GM06990 (cell line): Measurements from ENCODE around the gene ARMH1.

Experiments
- DNase-seq: peaks from one replicate; pipeline ENCODE4 v3.0.0-alpha.2; 2011; ENCODE audit not compliant: insufficient read length; ENCODE audit errors: extremely low read depth
- H3K27me3 ChIP-seq: replicated peaks from 2 replicates; pipeline ENCODE4 v1.6.0; 2011; ENCODE audit warnings: low read length; ENCODE audit not compliant: control insufficient read depth, insufficient read depth
- H3K36me3 ChIP-seq: 2 replicates; pipeline ENCODE4 v1.5.1; 2011; ENCODE audit warnings: low read length; ENCODE audit not compliant: control insufficient read depth, insufficient read depth
- H3K4me3 ChIP-seq: replicated peaks from 2 replicates; pipeline ENCODE4 v1.5.1; 2011; ENCODE audit warnings: low read depth, mild to moderate bottlenecking, control low read depth, low read length
- TF ChIP-seq, protein P1 (sequence below): IDR thresholded peaks from 2 replicates; pipeline ENCODE4 v1.5.1; 2011; ENCODE audit warnings: low read length, control low read depth, mild to moderate bottlenecking, inconsistent platforms; ENCODE audit not compliant: insufficient read depth, poor library complexity, severe bottlenecking

Gene ARMH1

DNA sequence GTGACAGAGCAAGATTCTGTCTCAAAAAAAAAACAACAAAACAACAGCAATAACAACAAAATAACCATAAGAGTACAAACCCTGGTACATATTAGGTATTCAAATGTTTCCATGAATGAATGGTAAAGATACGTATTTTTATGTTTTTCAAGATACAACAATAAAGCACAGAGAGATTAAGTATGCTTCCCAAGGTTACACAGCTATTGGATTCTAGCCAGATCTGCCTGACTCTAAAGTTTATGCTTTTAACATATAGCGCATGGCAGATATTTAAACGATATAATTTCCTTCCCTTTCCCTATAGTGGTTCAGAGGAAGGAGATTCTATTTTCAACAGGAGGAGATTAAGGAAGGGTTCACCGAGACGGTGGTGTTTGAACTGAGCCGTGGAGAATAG, 31.0 kb downstream of the ARMH1 start:
- no peaks in the 10 kb centered on the region for H3K36me3 ChIP-seq
- no peak for DNase-seq
- no peak overlapping the region for H3K4me3 ChIP-seq
- TF ChIP-seq, protein P1, sequence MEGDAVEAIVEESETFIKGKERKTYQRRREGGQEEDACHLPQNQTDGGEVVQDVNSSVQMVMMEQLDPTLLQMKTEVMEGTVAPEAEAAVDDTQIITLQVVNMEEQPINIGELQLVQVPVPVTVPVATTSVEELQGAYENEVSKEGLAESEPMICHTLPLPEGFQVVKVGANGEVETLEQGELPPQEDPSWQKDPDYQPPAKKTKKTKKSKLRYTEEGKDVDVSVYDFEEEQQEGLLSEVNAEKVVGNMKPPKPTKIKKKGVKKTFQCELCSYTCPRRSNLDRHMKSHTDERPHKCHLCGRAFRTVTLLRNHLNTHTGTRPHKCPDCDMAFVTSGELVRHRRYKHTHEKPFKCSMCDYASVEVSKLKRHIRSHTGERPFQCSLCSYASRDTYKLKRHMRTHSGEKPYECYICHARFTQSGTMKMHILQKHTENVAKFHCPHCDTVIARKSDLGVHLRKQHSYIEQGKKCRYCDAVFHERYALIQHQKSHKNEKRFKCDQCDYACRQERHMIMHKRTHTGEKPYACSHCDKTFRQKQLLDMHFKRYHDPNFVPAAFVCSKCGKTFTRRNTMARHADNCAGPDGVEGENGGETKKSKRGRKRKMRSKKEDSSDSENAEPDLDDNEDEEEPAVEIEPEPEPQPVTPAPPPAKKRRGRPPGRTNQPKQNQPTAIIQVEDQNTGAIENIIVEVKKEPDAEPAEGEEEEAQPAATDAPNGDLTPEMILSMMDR: no peak
- no peaks in the 10 kb centered on the region for H3K27me3 ChIP-seq

DNA sequence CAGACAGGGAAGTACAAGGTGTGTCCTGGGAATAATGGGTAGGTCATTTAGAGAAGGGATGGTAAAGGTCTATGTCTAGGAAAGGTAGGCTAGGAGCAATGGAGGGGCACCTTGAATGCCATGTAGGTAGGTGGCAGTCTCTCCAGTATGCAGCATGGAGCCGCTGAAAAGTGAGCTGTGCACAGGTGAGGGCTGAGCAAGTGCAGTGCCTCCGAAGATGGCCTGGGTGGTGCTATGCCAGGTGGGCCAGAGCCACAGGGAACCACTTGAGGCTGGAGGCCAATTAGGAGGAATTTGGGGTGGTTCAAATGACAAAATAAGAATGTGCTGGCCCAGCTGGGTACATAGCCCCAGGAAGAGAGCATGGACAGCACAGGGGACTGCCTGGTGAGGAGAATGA, 31.4 kb downstream of the ARMH1 start:
- no peak overlapping the region for H3K4me3 ChIP-seq
- H3K27me3 ChIP-seq: no peaks in the 10 kb centered on the region
- no peaks in the 10 kb centered on the region for H3K36me3 ChIP-seq
- DNase-seq: no peak
- TF ChIP-seq, protein P1: no peak

DNA sequence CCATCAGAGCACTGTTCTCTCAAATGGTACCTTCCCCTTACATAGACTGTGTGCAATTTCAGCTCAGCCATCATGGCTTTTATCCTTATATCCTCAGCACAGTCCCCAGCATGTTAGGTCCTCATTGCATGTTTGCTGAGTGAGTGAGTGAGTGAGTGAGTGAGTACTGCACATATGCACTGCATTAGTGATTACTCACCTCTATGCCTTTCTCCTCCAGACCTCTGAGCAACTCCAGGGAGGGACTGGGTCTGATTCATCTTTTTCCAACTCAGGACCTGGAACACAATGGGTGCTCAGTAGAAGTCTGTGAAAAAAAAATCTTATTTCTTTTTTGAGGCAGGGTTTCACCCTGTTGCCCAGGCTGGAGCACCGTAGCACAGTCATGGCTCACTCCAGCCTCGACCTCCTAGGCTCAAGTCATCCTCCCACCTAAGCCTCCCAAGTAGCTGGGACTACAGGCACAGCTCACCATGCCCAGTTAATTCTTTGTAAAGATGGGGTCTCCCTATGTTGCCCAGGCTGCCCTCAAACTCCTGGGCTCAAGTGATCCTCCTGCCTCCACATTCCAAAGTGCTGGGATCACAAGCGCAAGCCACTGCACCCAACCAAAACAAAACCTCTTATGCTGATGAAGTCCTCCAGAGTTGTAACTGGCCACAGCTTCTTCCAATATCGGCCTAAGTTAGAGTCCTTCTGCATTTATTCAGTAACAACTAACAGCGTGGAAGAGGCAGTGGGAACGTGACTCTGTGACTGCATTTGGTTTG, 32.8 kb downstream of the ARMH1 start:
- Histone ChIP-seq H3K27me3 (no peaks in the 10 kb centered on the region), H3K36me3 (no peaks in the 10 kb centered on the region), H3K4me3 (no peak overlapping the region)
- TF ChIP-seq, protein P1: no peak
- no peak for DNase-seq

DNA sequence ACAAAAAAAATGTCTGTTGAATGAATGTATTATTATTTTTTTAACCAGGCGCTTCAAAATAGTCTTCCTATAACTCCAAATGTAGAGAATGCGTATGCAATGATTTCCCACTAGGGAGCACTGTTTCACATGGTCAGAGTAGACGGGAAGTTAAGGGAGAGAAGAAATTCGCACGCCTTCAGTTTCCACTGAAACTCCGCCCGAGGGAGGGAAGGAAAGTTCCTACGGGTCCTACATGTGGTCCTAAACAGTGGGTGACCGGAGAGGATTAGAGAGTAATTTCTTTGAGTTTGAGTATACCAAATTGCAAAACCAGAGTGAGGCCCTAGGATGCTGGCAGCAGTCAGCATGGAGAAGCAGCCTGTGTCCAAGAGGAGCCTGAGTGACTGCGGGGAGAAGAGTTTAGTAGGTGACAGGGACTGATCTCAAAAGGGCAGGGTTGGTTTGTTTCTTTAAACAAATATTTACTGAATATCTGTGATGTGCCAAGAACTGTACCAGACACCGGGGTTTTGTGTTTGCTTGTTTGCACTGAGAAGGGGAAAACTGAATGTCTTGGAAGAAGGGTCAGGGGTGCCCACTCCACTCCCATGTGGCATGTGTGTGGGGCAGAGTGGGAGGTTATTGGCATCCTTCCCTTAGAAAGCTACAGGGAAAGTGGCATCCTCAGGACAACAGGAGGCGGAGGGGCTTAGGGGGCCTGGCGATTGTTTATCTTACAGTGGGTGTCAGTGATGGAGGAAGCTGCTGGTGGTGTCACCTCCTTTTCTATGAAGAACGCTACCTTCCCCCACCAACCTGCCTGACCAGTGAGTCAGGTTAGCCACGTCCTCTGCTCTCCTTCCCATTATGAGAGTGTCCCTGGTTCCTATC, 33.7 kb downstream of the ARMH1 start:
- H3K27me3 ChIP-seq: no peaks in the 10 kb centered on the region
- TF ChIP-seq, protein P1: peak; percentile 72
- no peak for DNase-seq
- no peaks in the 10 kb centered on the region for H3K36me3 ChIP-seq
- H3K4me3 ChIP-seq: no peak overlapping the region

DNA sequence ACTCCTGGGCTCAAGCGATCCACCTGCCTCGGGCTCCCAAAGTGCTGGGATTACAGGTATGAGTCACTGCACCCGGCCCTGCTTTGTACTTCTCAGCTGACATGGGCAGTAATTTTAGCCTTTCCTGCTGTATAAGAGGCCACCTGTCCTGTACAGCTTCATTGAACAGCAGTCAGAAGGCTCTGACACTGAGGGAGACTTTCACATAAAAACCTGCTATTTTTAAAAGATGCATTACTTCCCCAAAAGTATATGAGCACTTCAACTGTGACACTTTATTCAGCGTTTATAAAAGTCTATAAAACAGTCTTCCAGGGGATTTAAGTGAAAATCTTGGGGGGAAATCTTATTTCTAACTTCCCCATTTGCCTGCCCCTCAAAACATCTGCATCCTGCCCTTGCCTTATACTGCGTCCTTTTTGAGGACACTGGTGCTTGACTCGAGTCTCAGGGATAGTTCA, 38.8 kb downstream of the ARMH1 start:
- H3K36me3 ChIP-seq: no peaks in the 10 kb centered on the region
- peak; percentile 68 for DNase-seq
- no peaks in the 10 kb centered on the region for H3K27me3 ChIP-seq
- no peak overlapping the region for H3K4me3 ChIP-seq
- TF ChIP-seq, protein P1: no peak
